ENCODE measurements around the gene UCHL5. TPM values are rescaled to one million over a fixed set of nuclear protein-coding genes. Genes with fewer than 3 reads are reported as not detected.

UCHL5 gene
- total RNA-seq, 4 donors from 2014 or later, result 26.0 to 40.6 (median 30.7) TPM

DNA sequence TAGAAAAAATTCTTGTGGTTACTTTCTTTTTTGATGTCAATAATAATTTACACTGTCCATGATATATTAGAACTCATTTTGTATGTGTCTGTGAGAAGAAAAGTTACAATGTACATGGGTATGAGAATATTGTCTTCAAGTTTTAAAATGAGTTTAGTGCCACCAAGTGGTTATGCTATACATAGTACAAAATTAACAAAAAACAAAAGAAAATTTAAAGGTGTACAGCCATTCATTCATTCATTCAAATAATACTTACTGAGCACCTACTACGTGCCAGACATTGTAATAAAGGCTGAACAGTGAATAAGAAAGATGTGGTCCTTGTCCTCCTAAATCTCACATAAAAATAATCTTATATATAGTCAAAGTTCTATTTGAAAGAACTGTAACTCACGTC lies 27.7 kb downstream of the UCHL5 start:
- no peak overlapping the region for H3K4me3 ChIP-seq
- ATAC-seq (no peak), DNase-seq (no peak)
- no peaks in the 10 kb centered on the region for H3K4me1 ChIP-seq
- intact Hi-C loops (cut with DNase I; ENCODE audit: low total_unique reads) (no loop called here), in situ Hi-C loops (cut with MboI; ENCODE audit: low sequenced_read_pairs in 4 of 4) (no loop called here)
- no peak for TF ChIP-seq POLR2A (IDR thresholded peaks at IDR 0.05)
- TF ChIP-seq, protein P1, sequence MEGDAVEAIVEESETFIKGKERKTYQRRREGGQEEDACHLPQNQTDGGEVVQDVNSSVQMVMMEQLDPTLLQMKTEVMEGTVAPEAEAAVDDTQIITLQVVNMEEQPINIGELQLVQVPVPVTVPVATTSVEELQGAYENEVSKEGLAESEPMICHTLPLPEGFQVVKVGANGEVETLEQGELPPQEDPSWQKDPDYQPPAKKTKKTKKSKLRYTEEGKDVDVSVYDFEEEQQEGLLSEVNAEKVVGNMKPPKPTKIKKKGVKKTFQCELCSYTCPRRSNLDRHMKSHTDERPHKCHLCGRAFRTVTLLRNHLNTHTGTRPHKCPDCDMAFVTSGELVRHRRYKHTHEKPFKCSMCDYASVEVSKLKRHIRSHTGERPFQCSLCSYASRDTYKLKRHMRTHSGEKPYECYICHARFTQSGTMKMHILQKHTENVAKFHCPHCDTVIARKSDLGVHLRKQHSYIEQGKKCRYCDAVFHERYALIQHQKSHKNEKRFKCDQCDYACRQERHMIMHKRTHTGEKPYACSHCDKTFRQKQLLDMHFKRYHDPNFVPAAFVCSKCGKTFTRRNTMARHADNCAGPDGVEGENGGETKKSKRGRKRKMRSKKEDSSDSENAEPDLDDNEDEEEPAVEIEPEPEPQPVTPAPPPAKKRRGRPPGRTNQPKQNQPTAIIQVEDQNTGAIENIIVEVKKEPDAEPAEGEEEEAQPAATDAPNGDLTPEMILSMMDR (IDR thresholded peaks at IDR 0.05 in 4 of 5, conservative IDR thresholded peaks at IDR 0.05 in 1 of 5), result no peak
- H3K27me3 ChIP-seq, result no peaks in the 10 kb centered on the region
- peaks cover 0 to 14% of the 10 kb centered on the region in 2 donors for H3K36me3 ChIP-seq
- H3K9me3 ChIP-seq, result no peaks in the 10 kb centered on the region
- no peak overlapping the region for H3K27ac ChIP-seq

DNA sequence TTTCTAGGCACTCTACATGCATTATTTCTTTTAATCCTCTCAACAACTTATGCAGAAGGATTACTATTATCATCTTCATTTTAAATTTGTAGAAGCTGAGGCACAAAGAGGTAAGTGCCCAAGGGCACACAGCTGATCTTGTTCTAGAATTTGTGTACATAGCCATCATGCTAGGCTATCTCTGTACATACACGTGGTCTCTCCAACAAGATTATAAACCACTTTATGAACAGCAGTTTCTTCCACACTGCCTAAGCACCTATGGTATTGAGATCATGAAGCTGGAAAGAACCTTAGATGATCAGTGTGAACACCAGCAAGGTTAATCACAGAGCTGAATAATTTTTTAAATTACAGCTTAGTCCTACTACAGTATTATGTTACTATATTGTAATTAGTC lies 28.9 kb downstream of the UCHL5 start:
- in situ Hi-C loops (cut with MboI; ENCODE audit: low sequenced_read_pairs in 4 of 4), result no loop called here
- Histone ChIP-seq H3K4me1 (no peaks in the 10 kb centered on the region), H3K9me3 (no peaks in the 10 kb centered on the region), H3K27me3 (no peaks in the 10 kb centered on the region), H3K27ac (no peak overlapping the region), H3K36me3 (peaks cover 0 to 14% of the 10 kb centered on the region in 2 donors), H3K4me3 (no peak overlapping the region)
- no peak for ATAC-seq
- intact Hi-C loops (cut with DNase I; ENCODE audit: low total_unique reads), result no loop called here
- DNase-seq, result no peak
- no peak for TF ChIP-seq POLR2A (IDR thresholded peaks at IDR 0.05)
- TF ChIP-seq, protein P1 (IDR thresholded peaks at IDR 0.05 in 4 of 5, conservative IDR thresholded peaks at IDR 0.05 in 1 of 5), result no peak

DNA sequence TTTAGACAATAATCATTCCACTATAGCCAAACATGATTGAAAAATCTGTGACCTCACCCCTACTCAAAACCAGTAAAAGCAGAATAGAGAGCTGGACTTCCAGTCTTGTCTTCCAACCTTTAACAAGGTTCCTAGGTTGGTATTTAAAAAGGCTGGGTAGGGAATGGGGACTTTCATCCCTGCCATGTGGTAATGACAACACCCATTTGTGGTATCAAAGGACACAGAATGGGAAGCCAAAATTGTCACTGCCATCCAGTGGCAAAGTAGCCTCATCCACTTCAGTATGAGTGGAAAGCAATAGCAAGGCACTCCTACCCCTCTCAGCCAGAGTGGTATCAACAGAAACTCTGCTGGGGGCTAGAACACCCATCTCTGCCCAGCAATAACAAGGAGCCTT lies 33.9 kb downstream of the UCHL5 start:
- no peaks in the 10 kb centered on the region for H3K9me3 ChIP-seq
- H3K36me3 ChIP-seq, result peaks cover 0 to 21% of the 10 kb centered on the region in 2 donors
- no peak overlapping the region for H3K27ac ChIP-seq
- in situ Hi-C loops (cut with MboI; ENCODE audit: low sequenced_read_pairs in 4 of 4) (no loop called here), intact Hi-C loops (cut with DNase I; ENCODE audit: low total_unique reads) (no loop called here)
- DNase-seq, result no peak
- H3K4me1 ChIP-seq, result no peaks in the 10 kb centered on the region
- no peak for TF ChIP-seq POLR2A (IDR thresholded peaks at IDR 0.05)
- TF ChIP-seq, protein P1 (IDR thresholded peaks at IDR 0.05 in 4 of 5, conservative IDR thresholded peaks at IDR 0.05 in 1 of 5), result no peak
- ATAC-seq, result no peak
- H3K27me3 ChIP-seq, result no peaks in the 10 kb centered on the region
- no peak overlapping the region for H3K4me3 ChIP-seq

DNA sequence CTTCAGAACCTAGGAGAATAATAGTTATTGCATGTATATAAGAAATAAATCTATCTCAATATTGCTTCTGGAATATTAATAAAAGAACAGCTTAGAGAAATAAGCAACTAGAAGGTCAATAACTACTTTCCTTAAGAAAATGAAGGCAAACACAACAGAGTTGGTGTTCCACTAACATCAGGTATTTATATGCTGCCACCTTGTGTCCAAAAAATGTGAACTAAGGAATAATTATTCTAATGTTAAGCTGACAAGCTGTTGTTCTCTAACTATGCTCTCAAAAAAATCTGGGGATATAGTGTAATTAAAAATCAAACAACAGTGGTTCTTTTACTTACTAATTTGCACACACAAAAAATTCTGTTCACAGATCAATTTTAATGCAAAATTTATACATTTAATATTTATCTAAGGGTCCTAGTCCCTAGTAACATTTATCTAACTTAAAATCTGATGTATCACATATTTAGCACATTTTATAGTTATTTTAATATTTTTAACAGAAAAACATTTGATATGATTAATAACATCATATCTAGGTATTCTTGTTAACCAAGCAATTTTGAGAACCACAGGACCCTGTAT lies 39.6 kb downstream of the UCHL5 start:
- no peaks in the 10 kb centered on the region for H3K9me3 ChIP-seq
- in situ Hi-C loops (cut with MboI; ENCODE audit: low sequenced_read_pairs in 4 of 4) (loop anchor here (5.0 to 25.0 kb wide), 5 partner anchors 205 to 557 kb away; partner anchors contain the start of gene RGS2 (in 1 of the 4)), intact Hi-C loops (cut with DNase I; ENCODE audit: low total_unique reads) (loop anchor here (1.0 to 2.0 kb wide), 2 partner anchors 214 to 543 kb away; no protein-coding TSS in a partner anchor)
- ATAC-seq, result no peak
- H3K4me1 ChIP-seq, result peaks cover 0 to 2% of the 10 kb centered on the region in 2 donors
- TF ChIP-seq POLR2A (IDR thresholded peaks at IDR 0.05), result no peak
- TF ChIP-seq, protein P1 (IDR thresholded peaks at IDR 0.05 in 4 of 5, conservative IDR thresholded peaks at IDR 0.05 in 1 of 5), result peak in 3 of 5 experiments; percentile 21 to 52 (median 35)
- no peak for DNase-seq
- no peak overlapping the region for H3K27ac ChIP-seq
- H3K4me3 ChIP-seq, result no peak overlapping the region
- peaks cover 0 to 7% of the 10 kb centered on the region in 2 donors for H3K36me3 ChIP-seq
- no peaks in the 10 kb centered on the region for H3K27me3 ChIP-seq
